ENCODE data around the gene FBXO3. TPM values are rescaled to one million over a fixed set of nuclear protein-coding genes. Genes with fewer than 3 reads are reported as not detected.

The FBXO3 gene
- total and polyA plus RNA-seq, 2 of the 13 experiments (the other 11 are each of a cell fraction or from before 2014, with no cell fraction given) = 20.4 to 27.6 TPM

DNA sequence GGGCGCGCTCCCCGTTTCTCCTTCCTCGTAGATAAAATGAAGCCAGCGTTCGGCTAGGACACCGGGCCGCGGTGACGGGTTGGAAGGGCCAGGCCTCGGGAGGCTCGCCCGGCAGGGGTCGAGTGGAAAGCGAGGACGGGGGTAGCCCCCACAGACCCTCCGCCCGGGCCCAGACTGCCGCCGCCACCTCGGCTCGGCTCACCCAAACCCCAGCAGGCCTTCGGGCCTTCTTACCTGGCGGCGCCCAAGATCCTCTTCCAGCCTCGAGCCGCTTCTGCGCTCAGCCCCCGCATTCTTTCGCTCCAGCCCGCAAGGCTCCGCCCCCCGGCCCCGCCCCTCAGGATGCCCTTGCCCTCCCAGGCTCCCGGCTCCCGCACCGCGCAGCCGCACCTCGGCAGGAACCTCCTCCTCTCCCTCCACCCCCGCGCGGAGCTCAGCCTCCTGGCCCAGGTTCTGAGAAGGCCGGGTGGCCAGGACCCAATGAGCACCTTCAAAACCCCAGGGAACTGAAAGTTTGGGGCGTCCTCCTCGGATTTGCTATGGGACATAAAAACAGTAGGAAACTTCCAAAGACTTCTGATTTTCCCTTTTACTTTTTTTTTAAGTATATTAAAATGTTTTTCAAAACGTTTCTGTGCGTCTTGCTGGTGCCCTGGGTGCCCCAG, 38.0 kb downstream of the FBXO3 start, which contains the start of gene CD59 (continued):
- TF ChIP-seq ZNF143 (CRISPR knock-in tag; IDR thresholded peaks at IDR 0.05) (no peak), NFYB (CRISPR knock-in tag; IDR thresholded peaks at IDR 0.05) (no peak), JDP2 (CRISPR knock-in tag; IDR thresholded peaks at IDR 0.05; ENCODE audit: borderline replicate concordance) (no peak), ZNF792 (CRISPR knock-in tag; IDR thresholded peaks at IDR 0.05) (0 out of 2 replicates have a peak, but pooled peaks have one; percentile 43), AGO1 (IDR thresholded peaks at IDR 0.05; ENCODE audit: low read depth, low read length, poor library complexity, severe bottlenecking) (peak; percentile 47), SNRNP70 (IDR thresholded peaks at IDR 0.05; ENCODE audit: low read depth, low read length) (no peak), TEAD3 (CRISPR knock-in tag; optimal IDR thresholded peaks at IDR 0.05; ENCODE audit: borderline replicate concordance) (peak; percentile 82), ZNF790 (CRISPR knock-in tag; IDR thresholded peaks at IDR 0.05; ENCODE audit: borderline replicate concordance) (no peak; the same call in 1 of the 2 replicates), RXRB (CRISPR knock-in tag; IDR thresholded peaks at IDR 0.05; ENCODE audit: borderline replicate concordance) (0 out of 2 replicates have a peak, but pooled peaks have one; percentile 18), DR1 (CRISPR knock-in tag; IDR thresholded peaks at IDR 0.05) (0 out of 2 replicates have a peak, but pooled peaks have one; percentile 28), ZNF720 (CRISPR knock-in tag; IDR thresholded peaks at IDR 0.05) (no peak), ZEB1 (IDR thresholded peaks at IDR 0.05; ENCODE audit: insufficient replicate concordance, low read depth) (peak; percentile 44), MTF1 (CRISPR knock-in tag; IDR thresholded peaks at IDR 0.05) (no peak), ZFY (CRISPR knock-in tag; IDR thresholded peaks at IDR 0.05) (peak; percentile 96), ZNF781 (CRISPR knock-in tag; IDR thresholded peaks at IDR 0.05; ENCODE audit: borderline replicate concordance, not compliant biosample characterization) (peak; percentile 70), KAT8 (CRISPR knock-in tag; IDR thresholded peaks at IDR 0.05) (peak; percentile 69), ZNF552 (CRISPR knock-in tag; IDR thresholded peaks at IDR 0.05; ENCODE audit: borderline replicate concordance) (0 out of 2 replicates have a peak, but pooled peaks have one; percentile 34), SMAD1 (CRISPR knock-in tag; IDR thresholded peaks at IDR 0.05; ENCODE audit: borderline replicate concordance, low read depth) (no peak; the same call in 1 of the 2 replicates), SNAPC2 (CRISPR knock-in tag; IDR thresholded peaks at IDR 0.05) (no peak), MXD4 (CRISPR knock-in tag; IDR thresholded peaks at IDR 0.05) (0 out of 2 replicates have a peak, but pooled peaks have one; percentile 1), HES4 (CRISPR knock-in tag; IDR thresholded peaks at IDR 0.05; ENCODE audit: borderline replicate concordance) (peak; percentile 63; the same call in 1 of the 2 replicates)
- TF ChIP-seq, protein P1, sequence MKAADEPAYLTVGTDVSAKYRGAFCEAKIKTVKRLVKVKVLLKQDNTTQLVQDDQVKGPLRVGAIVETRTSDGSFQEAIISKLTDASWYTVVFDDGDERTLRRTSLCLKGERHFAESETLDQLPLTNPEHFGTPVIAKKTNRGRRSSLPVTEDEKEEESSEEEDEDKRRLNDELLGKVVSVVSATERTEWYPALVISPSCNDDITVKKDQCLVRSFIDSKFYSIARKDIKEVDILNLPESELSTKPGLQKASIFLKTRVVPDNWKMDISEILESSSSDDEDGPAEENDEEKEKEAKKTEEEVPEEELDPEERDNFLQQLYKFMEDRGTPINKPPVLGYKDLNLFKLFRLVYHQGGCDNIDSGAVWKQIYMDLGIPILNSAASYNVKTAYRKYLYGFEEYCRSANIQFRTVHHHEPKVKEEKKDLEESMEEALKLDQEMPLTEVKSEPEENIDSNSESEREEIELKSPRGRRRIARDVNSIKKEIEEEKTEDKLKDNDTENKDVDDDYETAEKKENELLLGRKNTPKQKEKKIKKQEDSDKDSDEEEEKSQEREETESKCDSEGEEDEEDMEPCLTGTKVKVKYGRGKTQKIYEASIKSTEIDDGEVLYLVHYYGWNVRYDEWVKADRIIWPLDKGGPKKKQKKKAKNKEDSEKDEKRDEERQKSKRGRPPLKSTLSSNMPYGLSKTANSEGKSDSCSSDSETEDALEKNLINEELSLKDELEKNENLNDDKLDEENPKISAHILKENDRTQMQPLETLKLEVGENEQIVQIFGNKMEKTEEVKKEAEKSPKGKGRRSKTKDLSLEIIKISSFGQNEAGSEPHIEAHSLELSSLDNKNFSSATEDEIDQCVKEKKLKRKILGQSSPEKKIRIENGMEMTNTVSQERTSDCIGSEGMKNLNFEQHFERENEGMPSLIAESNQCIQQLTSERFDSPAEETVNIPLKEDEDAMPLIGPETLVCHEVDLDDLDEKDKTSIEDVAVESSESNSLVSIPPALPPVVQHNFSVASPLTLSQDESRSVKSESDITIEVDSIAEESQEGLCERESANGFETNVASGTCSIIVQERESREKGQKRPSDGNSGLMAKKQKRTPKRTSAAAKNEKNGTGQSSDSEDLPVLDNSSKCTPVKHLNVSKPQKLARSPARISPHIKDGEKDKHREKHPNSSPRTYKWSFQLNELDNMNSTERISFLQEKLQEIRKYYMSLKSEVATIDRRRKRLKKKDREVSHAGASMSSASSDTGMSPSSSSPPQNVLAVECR (CRISPR knock-in tag; IDR thresholded peaks at IDR 0.05; ENCODE audit: borderline replicate concordance) = peak; percentile 74; the same call in 1 of the 2 replicates
- TF ChIP-seq, protein P2, sequence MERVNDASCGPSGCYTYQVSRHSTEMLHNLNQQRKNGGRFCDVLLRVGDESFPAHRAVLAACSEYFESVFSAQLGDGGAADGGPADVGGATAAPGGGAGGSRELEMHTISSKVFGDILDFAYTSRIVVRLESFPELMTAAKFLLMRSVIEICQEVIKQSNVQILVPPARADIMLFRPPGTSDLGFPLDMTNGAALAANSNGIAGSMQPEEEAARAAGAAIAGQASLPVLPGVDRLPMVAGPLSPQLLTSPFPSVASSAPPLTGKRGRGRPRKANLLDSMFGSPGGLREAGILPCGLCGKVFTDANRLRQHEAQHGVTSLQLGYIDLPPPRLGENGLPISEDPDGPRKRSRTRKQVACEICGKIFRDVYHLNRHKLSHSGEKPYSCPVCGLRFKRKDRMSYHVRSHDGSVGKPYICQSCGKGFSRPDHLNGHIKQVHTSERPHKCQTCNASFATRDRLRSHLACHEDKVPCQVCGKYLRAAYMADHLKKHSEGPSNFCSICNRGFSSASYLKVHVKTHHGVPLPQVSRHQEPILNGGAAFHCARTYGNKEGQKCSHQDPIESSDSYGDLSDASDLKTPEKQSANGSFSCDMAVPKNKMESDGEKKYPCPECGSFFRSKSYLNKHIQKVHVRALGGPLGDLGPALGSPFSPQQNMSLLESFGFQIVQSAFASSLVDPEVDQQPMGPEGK (CRISPR knock-in tag; IDR thresholded peaks at IDR 0.05) = peak; percentile 77; the same call in 1 of the 2 replicates
- TF ChIP-seq, protein P3, sequence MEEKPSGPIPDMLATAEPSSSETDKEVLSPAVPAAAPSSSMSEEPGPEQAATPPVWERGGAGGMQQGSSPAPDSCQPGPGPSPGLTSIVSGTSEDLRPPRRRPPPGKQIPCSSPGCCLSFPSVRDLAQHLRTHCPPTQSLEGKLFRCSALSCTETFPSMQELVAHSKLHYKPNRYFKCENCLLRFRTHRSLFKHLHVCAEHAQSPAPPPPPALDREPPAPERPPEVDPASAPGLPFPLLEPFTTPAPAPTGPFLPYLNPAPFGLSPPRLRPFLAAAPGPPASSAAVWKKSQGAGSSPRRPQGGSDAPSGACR (CRISPR knock-in tag; IDR thresholded peaks at IDR 0.05) = 0 out of 2 replicates have a peak, but pooled peaks have one; percentile 72

Measured in HepG2 (cell line).